Measurements from ENCODE around the gene PRKCA. TPM values are rescaled to one million over a fixed set of nuclear protein-coding genes. Genes with fewer than 3 reads are reported as not detected.
A peak's percentile ranks its signal among the peaks of the same experiment; 100 is the strongest.

The PRKCA gene
- total and polyA plus RNA-seq, 2 of the 13 experiments (the other 11 are each of a cell fraction or from before 2014, with no cell fraction given), result 18.5 to 21.5 TPM

- TF ChIP-seq NFAT5 (CRISPR knock-in tag; IDR thresholded peaks at IDR 0.05), result no peak
Observed at GRCh38 chr17:66304304-66305174, 2.1 kb downstream of the PRKCA start (continued).

GRCh38 chr17:66306446-66306845 is 4.0 kb downstream of the PRKCA start:
- Histone ChIP-seq H3K4me2 (ENCODE audit: low read depth, low read length) (no peak overlapping the region), H3K36me3 (replicated peaks in 1 of 2; ENCODE audit: control insufficient read depth in 1 of 2, insufficient read depth in 2 of 2, low read length in 2 of 2) (peaks cover 11 to 27% of the 10 kb centered on the region in 2 experiments)

More at GRCh38 chr17:66306446-66306845, 4.0 kb downstream of the PRKCA start:
- H3K27me3 ChIP-seq (ENCODE audit: control insufficient read depth in 1 of 2, insufficient read depth in 2 of 2, low read length in 2 of 2), result no peaks in the 10 kb centered on the region
- peaks cover 78% of the 10 kb centered on the region for H3K79me2 ChIP-seq (ENCODE audit: insufficient read depth, low read length)
- H3K27ac ChIP-seq (ENCODE audit: extremely low read length, insufficient read depth, low read length), result no peak overlapping the region
- no peaks in the 10 kb centered on the region for H4K20me1 ChIP-seq (ENCODE audit: insufficient read depth, low read length)
- CTCF ChIA-PET (ENCODE audit: low intra/inter-chr PET ratio, low total read pairs), result no interaction called here
- H3K9me3 ChIP-seq (ENCODE audit: low read length), result no peaks in the 10 kb centered on the region
- POLR2A ChIA-PET, result no interaction called here
- intact Hi-C loops (cut with micrococcal nuclease; ENCODE audit: unreplicated experiment) (no loop called here), in situ Hi-C loops (cut with HindIII; ENCODE audit: extremely low pct_ligation_motif_present, low pct_unique_long_range_greater_than_20kb) (loop anchor here (10.0 kb wide), 1 partner anchor 108 kb away; no protein-coding TSS in a partner anchor)
- 0 out of 6 replicates have a peak overlapping the region, but pooled peaks of 1 of the 3 experiments have one; percentile 88 for H3K4me3 ChIP-seq (replicated peaks in 1 of 3; ENCODE audit: insufficient read depth in 1 of 3, low read depth in 2 of 3, low read length in 3 of 3)
- WGBS (ENCODE audit: low lambda C conversion rate), result 81% methylated on average over 5 of the region's 5 CpGs
- FAIRE-seq (no peak), ATAC-seq (no peak), DNase-seq (ENCODE audit: low spot score) (no peak)
- no peak for TF ChIP-seq ZNF143 (CRISPR knock-in tag; IDR thresholded peaks at IDR 0.05)
- TF ChIP-seq ZBTB40 (IDR thresholded peaks at IDR 0.05), result peak; percentile 26; the same call in 1 of the 2 replicates
- no peak for TF ChIP-seq ZBTB40 (CRISPR knock-in tag; IDR thresholded peaks at IDR 0.05)
- H2AFZ ChIP-seq (ENCODE audit: low read length), result no peak overlapping the region
- H3K9ac ChIP-seq (ENCODE audit: insufficient read depth, low read depth, low read length), result no peak overlapping the region
- H3K4me1 ChIP-seq (ENCODE audit: insufficient read depth, low read length), result peaks cover 26% of the 10 kb centered on the region
- BruUV-seq (replicated peaks), result TSS peak; percentile 5

All from HepG2 (cell line).